K562 (cell line): ENCODE measurements around the gene DTNA.

Experiments
- PYGO2 ChIP-seq: fragments of 450-650 bp; IDR thresholded peaks from 2 replicates; pipeline ENCODE4 v1.6.1; 2016; ENCODE audit warnings: mild to moderate bottlenecking, missing genetic modification characterization, moderate library complexity, missing compliant biosample characterization
- TF ChIP-seq, protein P1 (sequence below), 2 experiments: fragments of 450-650 bp in 1 of 2; sonication (generic) in 1 of 2; formaldehyde crosslinking in 1 of 2; IDR thresholded peaks; 2 replicates each; pipeline versions ENCODE4 v1.7.1 to v1.9.0; 2016 to 2022; ENCODE audit warnings: inconsistent platforms in 1 of 2, mild to moderate bottlenecking in 1 of 2, missing genetic modification reagents in 1 of 2
- TF ChIP-seq, protein P2 (sequence below), 3 experiments: IDR thresholded peaks in 2 of 3; conservative IDR thresholded peaks in 1 of 3; 2 replicates each; pipeline ENCODE4 v1.5.1; 2011 to 2012; ENCODE audit warnings: low read length in 3 of 3, mild to moderate bottlenecking in 3 of 3, control low read depth in 2 of 3, improper control_type of control experiment in 1 of 3, inconsistent platforms in 1 of 3, low read depth in 1 of 3, mixed read lengths in 1 of 3, moderate library complexity in 1 of 3; ENCODE audit not compliant: insufficient read depth in 2 of 3

DNA sequence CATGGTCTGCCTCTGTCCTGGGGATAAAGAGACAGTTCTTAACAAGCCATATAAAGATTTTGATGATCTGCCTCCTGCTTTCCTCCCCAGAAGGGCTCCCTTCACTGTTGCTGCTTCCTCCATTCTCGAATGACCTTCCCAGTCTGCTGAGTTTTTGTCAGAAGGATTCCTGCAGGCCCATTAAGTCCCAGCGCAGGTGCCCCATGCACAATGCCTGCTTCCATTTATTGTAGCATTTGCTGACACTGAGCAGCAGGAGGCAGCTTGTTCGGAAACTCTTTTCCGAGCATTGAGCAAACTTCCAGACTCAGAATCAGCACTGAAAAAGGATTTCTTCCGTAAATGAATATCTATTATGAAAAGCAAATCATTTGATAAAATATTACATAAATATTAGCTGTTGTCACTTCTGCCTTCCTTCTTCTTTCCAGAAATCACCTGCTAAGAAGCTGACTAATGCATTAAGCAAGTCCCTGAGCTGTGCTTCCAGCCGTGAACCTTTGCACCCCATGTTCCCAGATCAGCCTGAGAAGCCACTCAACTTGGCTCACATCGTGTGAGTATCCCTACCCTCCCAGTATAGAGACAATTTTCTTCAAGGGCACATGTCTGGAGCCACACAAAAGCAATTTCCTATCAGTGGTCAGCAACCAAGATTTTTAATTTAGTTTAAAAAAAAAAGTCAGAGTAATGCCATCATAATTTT lies 110.4 kb downstream of the DTNA start:
- no peak for TF ChIP-seq PYGO2 (tag)
- TF ChIP-seq, protein P1, sequence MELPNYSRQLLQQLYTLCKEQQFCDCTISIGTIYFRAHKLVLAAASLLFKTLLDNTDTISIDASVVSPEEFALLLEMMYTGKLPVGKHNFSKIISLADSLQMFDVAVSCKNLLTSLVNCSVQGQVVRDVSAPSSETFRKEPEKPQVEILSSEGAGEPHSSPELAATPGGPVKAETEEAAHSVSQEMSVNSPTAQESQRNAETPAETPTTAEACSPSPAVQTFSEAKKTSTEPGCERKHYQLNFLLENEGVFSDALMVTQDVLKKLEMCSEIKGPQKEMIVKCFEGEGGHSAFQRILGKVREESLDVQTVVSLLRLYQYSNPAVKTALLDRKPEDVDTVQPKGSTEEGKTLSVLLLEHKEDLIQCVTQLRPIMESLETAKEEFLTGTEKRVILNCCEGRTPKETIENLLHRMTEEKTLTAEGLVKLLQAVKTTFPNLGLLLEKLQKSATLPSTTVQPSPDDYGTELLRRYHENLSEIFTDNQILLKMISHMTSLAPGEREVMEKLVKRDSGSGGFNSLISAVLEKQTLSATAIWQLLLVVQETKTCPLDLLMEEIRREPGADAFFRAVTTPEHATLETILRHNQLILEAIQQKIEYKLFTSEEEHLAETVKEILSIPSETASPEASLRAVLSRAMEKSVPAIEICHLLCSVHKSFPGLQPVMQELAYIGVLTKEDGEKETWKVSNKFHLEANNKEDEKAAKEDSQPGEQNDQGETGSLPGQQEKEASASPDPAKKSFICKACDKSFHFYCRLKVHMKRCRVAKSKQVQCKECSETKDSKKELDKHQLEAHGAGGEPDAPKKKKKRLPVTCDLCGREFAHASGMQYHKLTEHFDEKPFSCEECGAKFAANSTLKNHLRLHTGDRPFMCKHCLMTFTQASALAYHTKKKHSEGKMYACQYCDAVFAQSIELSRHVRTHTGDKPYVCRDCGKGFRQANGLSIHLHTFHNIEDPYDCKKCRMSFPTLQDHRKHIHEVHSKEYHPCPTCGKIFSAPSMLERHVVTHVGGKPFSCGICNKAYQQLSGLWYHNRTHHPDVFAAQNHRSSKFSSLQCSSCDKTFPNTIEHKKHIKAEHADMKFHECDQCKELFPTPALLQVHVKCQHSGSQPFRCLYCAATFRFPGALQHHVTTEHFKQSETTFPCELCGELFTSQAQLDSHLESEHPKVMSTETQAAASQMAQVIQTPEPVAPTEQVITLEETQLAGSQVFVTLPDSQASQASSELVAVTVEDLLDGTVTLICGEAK (IDR thresholded peaks at IDR 0.05) = no peak
- TF ChIP-seq, protein P1 (CRISPR knock-in tag; IDR thresholded peaks at IDR 0.05) = no peak
- TF ChIP-seq, protein P2, sequence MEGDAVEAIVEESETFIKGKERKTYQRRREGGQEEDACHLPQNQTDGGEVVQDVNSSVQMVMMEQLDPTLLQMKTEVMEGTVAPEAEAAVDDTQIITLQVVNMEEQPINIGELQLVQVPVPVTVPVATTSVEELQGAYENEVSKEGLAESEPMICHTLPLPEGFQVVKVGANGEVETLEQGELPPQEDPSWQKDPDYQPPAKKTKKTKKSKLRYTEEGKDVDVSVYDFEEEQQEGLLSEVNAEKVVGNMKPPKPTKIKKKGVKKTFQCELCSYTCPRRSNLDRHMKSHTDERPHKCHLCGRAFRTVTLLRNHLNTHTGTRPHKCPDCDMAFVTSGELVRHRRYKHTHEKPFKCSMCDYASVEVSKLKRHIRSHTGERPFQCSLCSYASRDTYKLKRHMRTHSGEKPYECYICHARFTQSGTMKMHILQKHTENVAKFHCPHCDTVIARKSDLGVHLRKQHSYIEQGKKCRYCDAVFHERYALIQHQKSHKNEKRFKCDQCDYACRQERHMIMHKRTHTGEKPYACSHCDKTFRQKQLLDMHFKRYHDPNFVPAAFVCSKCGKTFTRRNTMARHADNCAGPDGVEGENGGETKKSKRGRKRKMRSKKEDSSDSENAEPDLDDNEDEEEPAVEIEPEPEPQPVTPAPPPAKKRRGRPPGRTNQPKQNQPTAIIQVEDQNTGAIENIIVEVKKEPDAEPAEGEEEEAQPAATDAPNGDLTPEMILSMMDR (IDR thresholded peaks at IDR 0.05 in 2 of 3, conservative IDR thresholded peaks at IDR 0.05 in 1 of 3; ENCODE audit: insufficient read depth in 2 of 3, low read depth in 1 of 3, low read length in 3 of 3) = no peak
